Thoracic aorta (tissue), 2 donors: ENCODE measurements around the gene IER5L. TPM values are rescaled to one million over a fixed set of nuclear protein-coding genes. Genes with fewer than 3 reads are reported as not detected.

Experiments
- ATAC-seq: fragments of 150-250 bp; one replicate; pipeline ENCODE4 v1.8.0; 2017; ENCODE audit warnings: low read depth; ENCODE audit not compliant: insufficient number of reproducible peaks, low FRiP score
- DNase-seq: peaks from one replicate; pipeline ENCODE4 v3.0.0-alpha.2; 2020; ENCODE audit warnings: low spot score
- H3K27ac ChIP-seq, 2 donors: fragments of 200-600 bp; sonication (generic); 1 replicate in 1 of 2; 2 replicates in 1 of 2; pipeline ENCODE4 v1.5.1; 2016; ENCODE audit warnings: mild to moderate bottlenecking in 2 of 2, moderate library complexity in 2 of 2
- H3K27me3 ChIP-seq: fragments of 200-600 bp; sonication (generic); replicated peaks from 2 replicates; pipeline ENCODE4 v1.6.0; 2016; ENCODE audit warnings: mild to moderate bottlenecking; ENCODE audit not compliant: insufficient read depth
- H3K36me3 ChIP-seq: fragments of 200-600 bp; sonication (generic); one replicate; pipeline ENCODE4 v1.5.1; 2016
- H3K4me1 ChIP-seq, 2 donors: fragments of 200-600 bp; sonication (generic); 1 replicate in 1 of 2; 2 replicates in 1 of 2; pipeline versions ENCODE4 v1.5.1 to v1.6.0; 2016; ENCODE audit warnings: low read depth in 2 of 2, mild to moderate bottlenecking in 1 of 2; ENCODE audit not compliant: control insufficient read depth in 1 of 2
- H3K4me3 ChIP-seq: fragments of 200-600 bp; sonication (generic); 2 replicates; pipeline ENCODE4 v1.5.1; 2016; ENCODE audit warnings: mild to moderate bottlenecking
- H3K9me3 ChIP-seq: fragments of 200-600 bp; sonication (generic); 2 replicates; pipeline ENCODE4 v1.5.1; 2016
- CTCF ChIP-seq: fragments of 200-600 bp; sonication (generic); IDR thresholded peaks from one replicate; pipeline ENCODE4 v1.5.1; 2019; ENCODE audit warnings: antibody characterized with exemption
- total RNA-seq, 2 donors: library from RNA; depleted of rRNA; stranded (reverse); fragments of >200 nt; gene quantifications; one replicate each; pipeline versions ENCODE4 v1.1.0 to v1.2.3, GENCODE V29; 2016

IER5L gene
- total RNA-seq, 2 donors from 2014 or later = 65.4 to 81.2 TPM

DNA sequence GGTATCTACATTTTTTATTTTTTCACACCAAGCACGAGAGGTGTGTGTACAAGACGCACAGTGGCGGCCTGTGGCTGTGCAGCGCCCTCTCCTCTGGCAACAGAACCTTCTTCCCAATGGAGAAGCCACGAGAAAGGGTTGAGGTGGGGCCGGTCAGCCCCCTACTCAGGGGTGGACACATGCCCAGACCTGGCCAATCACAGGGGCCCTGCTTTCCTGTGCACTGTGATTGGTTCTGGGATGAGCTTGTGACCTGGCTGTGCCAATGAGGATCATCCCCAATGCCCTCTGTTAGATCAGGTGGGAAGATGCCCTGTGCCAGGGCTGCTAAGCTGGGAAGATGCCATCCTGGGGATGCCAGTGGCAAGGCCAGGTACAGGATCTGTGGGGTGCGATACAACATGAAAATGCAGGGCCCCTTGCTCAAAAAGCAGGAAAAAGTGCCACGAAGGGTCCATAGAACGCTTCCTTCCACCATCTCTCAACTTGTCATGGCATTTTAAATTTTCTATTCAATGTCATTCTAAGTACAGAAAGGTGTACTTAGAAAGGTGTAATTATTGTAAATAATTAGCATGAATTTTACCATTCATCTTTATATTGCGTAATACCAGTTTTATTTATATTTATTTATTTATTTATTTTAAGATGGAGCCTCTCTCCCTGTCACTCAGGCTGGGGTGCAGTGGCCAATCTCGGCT is 15.4 kb downstream of the IER5L start:
- ATAC-seq (no peak), DNase-seq (no peak)
- Histone ChIP-seq H3K4me3 (no peak overlapping the region), H3K9me3 (no peaks in the 10 kb centered on the region), H3K4me1 (peaks cover 12 to 33% of the 10 kb centered on the region in 2 donors), H3K27me3 (no peaks in the 10 kb centered on the region), H3K36me3 (no peaks in the 10 kb centered on the region), H3K27ac (no peak overlapping the region)
- TF ChIP-seq CTCF = no peak

DNA sequence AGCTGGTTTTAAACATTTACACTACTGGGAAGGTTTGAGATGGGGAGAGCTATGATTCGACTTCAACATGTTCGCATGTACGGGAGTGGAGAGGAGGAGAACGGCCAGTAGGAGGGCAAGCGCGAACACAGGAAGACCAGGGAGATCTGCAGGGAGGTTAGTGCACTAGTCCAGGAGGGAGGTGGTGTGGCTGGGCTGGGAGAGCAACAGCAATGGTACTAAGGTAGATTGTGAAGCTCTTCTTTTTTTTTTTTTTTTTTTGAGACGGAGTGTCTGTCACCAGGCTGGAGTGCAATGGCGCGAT is 16.6 kb downstream of the IER5L start:
- Histone ChIP-seq H3K4me1 (peaks cover 3 to 22% of the 10 kb centered on the region in 2 donors), H3K36me3 (no peaks in the 10 kb centered on the region), H3K4me3 (no peak overlapping the region), H3K27ac (no peak overlapping the region), H3K9me3 (no peaks in the 10 kb centered on the region), H3K27me3 (no peaks in the 10 kb centered on the region)
- no peak for ATAC-seq
- no peak for DNase-seq
- TF ChIP-seq CTCF = no peak

GRCh38 chr9:129160712-129161533 is 17.1 kb downstream of the IER5L start:
- ATAC-seq = no peak
- Histone ChIP-seq H3K4me3 (no peak overlapping the region), H3K4me1 (peaks cover 0 to 16% of the 10 kb centered on the region in 2 donors), H3K9me3 (no peaks in the 10 kb centered on the region), H3K27me3 (no peaks in the 10 kb centered on the region), H3K36me3 (no peaks in the 10 kb centered on the region), H3K27ac (no peak overlapping the region)
- DNase-seq = no peak
- TF ChIP-seq CTCF = no peak

DNA sequence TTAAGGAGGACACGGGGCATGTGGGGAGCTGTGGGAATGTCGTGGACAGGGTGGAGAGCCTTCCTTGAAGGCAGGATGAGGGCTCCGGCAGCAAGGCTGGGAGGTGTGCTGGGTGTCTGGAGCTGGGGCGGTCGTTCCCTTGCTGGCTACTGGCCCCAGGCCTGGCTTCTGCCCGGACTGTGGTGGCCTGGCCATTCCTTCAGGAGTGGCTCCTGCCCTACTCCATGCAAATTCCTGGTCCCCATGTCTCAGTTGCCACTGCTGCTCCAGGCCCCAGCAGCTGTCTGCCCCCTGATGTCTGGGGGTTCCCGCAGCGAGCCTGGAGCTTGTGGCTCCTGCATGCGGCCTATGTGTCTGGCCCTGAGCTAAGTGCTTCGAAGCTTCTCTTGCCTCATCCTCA is 21.9 kb downstream of the IER5L start:
- Histone ChIP-seq H3K27ac (no peak overlapping the region), H3K27me3 (no peaks in the 10 kb centered on the region), H3K4me3 (no peak overlapping the region), H3K9me3 (no peaks in the 10 kb centered on the region), H3K4me1 (no peaks in the 10 kb centered on the region), H3K36me3 (peaks cover 3% of the 10 kb centered on the region)
- ATAC-seq (no peak), DNase-seq (no peak)
- TF ChIP-seq CTCF = no peak

DNA sequence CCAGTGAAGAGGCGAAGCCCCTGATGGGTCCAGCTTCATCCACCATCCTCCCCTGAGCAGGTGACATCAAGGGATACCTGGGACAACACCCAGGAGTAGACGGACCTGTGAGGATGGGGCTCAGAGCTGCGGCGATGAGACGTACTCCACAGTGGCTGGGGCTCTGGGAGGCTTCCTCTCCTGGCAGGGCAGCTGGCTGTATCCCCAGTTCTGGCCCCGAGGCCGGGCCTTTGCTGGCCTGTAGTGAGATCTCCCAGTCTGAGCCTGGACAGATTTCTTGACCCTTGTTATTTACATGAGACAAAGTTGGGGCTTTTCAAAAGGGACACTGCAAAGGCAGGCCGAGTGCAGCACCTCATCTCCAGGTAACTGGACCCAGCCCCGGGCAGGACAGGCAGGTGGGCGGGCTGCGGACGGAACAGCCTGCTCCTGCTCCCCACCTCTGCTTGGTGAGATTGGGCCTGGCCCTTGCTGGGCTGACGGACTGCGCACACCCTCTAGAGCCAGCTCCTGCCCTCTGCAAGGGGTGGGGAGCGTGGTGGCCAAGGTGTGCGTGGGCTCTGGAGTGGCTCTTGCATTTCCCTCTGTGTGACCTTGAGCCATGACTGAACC is 23.1 kb downstream of the IER5L start:
- Histone ChIP-seq H3K4me3 (no peak overlapping the region), H3K27ac (no peak overlapping the region), H3K4me1 (no peaks in the 10 kb centered on the region), H3K36me3 (peaks cover 9% of the 10 kb centered on the region), H3K9me3 (no peaks in the 10 kb centered on the region), H3K27me3 (no peaks in the 10 kb centered on the region)
- no peak for ATAC-seq
- TF ChIP-seq CTCF = no peak
- no peak for DNase-seq
